ENCODE measurements around the gene DYNLT4.

DNA sequence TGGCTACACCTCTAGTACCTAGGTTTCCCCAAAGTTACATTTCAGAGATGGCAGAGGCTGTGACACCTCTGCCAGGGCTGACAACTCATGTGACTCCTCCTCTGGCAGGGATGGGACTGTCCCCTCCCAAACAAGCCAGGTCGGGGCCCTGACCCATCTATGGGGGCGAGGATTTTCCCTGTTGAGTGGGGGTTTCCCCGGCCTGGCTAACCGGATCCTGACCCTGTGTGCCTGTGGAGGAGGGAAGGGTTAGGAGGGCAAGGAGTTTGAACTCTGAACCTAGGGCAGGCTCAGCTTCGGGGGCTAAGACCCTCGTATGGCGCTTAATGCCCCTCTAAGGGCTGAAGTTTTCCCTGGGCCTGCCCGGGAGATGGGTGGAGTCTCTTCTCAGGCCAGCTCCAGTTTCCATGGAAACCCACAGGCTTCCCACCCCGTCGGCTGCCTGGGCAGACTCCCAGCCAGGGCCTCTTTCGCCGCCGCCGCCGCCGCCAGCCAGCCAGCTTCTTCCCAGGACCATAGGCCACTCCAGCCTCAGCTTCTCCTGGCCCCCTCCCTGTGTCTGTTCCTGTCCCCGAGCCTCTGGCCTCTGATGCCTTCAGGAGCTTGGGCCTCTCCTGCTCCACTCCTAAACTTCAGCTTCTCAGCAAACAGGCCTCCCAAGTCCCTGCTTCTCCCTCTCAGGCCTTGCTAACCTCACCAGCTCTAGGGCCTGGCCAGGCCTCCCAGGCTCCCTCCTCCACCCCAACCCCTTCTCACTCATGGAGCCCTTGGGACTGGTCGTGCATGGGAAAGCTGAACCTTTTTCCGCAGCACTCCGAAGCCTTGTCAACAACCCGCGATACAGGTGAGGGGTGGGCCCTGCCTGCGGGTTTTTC lies 1.1 kb upstream of the DYNLT4 start, which contains the start of gene BTBD19:
- no peak for TF ChIP-seq EZH2 (IDR thresholded peaks at IDR 0.05; ENCODE audit: borderline replicate concordance, low read depth, low read length, poor library complexity, severe bottlenecking)
- TF ChIP-seq, protein P1, sequence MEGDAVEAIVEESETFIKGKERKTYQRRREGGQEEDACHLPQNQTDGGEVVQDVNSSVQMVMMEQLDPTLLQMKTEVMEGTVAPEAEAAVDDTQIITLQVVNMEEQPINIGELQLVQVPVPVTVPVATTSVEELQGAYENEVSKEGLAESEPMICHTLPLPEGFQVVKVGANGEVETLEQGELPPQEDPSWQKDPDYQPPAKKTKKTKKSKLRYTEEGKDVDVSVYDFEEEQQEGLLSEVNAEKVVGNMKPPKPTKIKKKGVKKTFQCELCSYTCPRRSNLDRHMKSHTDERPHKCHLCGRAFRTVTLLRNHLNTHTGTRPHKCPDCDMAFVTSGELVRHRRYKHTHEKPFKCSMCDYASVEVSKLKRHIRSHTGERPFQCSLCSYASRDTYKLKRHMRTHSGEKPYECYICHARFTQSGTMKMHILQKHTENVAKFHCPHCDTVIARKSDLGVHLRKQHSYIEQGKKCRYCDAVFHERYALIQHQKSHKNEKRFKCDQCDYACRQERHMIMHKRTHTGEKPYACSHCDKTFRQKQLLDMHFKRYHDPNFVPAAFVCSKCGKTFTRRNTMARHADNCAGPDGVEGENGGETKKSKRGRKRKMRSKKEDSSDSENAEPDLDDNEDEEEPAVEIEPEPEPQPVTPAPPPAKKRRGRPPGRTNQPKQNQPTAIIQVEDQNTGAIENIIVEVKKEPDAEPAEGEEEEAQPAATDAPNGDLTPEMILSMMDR (conservative IDR thresholded peaks at IDR 0.05; ENCODE audit: low read depth, low read length): no peak
